HEK293 (cell line): ENCODE results near the gene VKORC1L1.

Experiments used
- CTCF ChIA-PET: fragments of 350-600 bp; formaldehyde crosslinking; extraction: SDS; loops from one replicate; lab custom pipeline; 2021; ENCODE audit warnings: antibody characterized with exemption; lab: Yijun Ruan, JAX
- POLR2A ChIA-PET: fragments of 300-600 bp; formaldehyde crosslinking; extraction: SDS; loops from one replicate; lab custom pipeline; 2020; ENCODE audit warnings: antibody characterized with exemption, inconsistent platforms; lab: Yijun Ruan, JAX
- H3K27ac ChIP-seq: fragments of 200-500 bp; sonication (Bioruptor generic); 2 replicates; pipeline ENCODE4 v1.5.1; 2014; ENCODE audit warnings: low read depth, low read length, control low read depth, inconsistent platforms; ENCODE audit errors: extremely low read depth
- H3K36me3 ChIP-seq, 2 experiments: fragments of 200-500 bp in 1 of 2; sonication (Bioruptor generic) in 1 of 2; 1 replicate in 1 of 2; 2 replicates in 1 of 2; pipeline ENCODE4 v1.5.1; 2014 to 2017; ENCODE audit warnings: inconsistent platforms in 2 of 2, low read length in 2 of 2; ENCODE audit not compliant: control insufficient read depth in 2 of 2, insufficient read depth in 1 of 2
- H3K4me1 ChIP-seq: fragments of 200-500 bp; sonication (Bioruptor generic); 2 replicates; pipeline ENCODE4 v1.5.1; 2014; ENCODE audit warnings: mild to moderate bottlenecking, low read length, inconsistent platforms; ENCODE audit not compliant: control insufficient read depth, insufficient read depth
- H3K4me3 ChIP-seq: 2 replicates; pipeline ENCODE4 v1.5.1; 2011; ENCODE audit warnings: low read depth, mild to moderate bottlenecking, control low read depth, low read length, moderate library complexity
- H3K9me3 ChIP-seq: fragments of 200-500 bp; sonication (Bioruptor generic); 2 replicates; pipeline ENCODE4 v1.5.1; 2014; ENCODE audit warnings: low read depth, low read length, inconsistent platforms; ENCODE audit not compliant: control insufficient read depth, insufficient read depth
- FEZF1 ChIP-seq: fragments of 450-650 bp; formaldehyde crosslinking; IDR thresholded peaks from 2 replicates; pipeline ENCODE4 v1.5.1; 2016; ENCODE audit warnings: missing biosample characterization, missing genetic modification characterization
- GLIS1 ChIP-seq: fragments of 450-650 bp; formaldehyde crosslinking; IDR thresholded peaks from 2 replicates; pipeline ENCODE4 v1.5.1; 2016; ENCODE audit warnings: missing biosample characterization, missing genetic modification characterization
- HOXC10 ChIP-seq: sonication (generic); formaldehyde crosslinking; IDR thresholded peaks from 2 replicates; pipeline ENCODE4 v1.8.1; 2023; ENCODE audit warnings: mild to moderate bottlenecking, missing genetic modification reagents
- KLF1 ChIP-seq: fragments of 450-650 bp; formaldehyde crosslinking; IDR thresholded peaks from 2 replicates; pipeline ENCODE4 v1.5.1; 2016; ENCODE audit warnings: missing biosample characterization, missing genetic modification characterization
- OVOL3 ChIP-seq: fragments of 450-650 bp; formaldehyde crosslinking; IDR thresholded peaks from 2 replicates; pipeline ENCODE4 v1.5.1; 2016; ENCODE audit warnings: missing biosample characterization, missing genetic modification characterization
- SP3 ChIP-seq: fragments of 450-650 bp; formaldehyde crosslinking; IDR thresholded peaks from 2 replicates; pipeline ENCODE4 v1.5.1; 2016; ENCODE audit warnings: missing biosample characterization, missing genetic modification characterization
- ZBTB26 ChIP-seq: fragments of 450-650 bp; formaldehyde crosslinking; optimal IDR thresholded peaks from 2 replicates; pipeline ENCODE3; 2016; ENCODE audit warnings: missing biosample characterization, mild to moderate bottlenecking, missing genetic modification characterization
- ZBTB44 ChIP-seq: fragments of 450-650 bp; IDR thresholded peaks from 2 replicates; pipeline ENCODE4 v1.5.1; 2018; ENCODE audit warnings: missing biosample characterization, mild to moderate bottlenecking, missing genetic modification characterization
- ZNF169 ChIP-seq: fragments of 450-650 bp; formaldehyde crosslinking; IDR thresholded peaks from 2 replicates; pipeline ENCODE4 v1.5.1; 2016; ENCODE audit warnings: missing biosample characterization, missing genetic modification characterization
- ZNF18 ChIP-seq: fragments of 450-650 bp; formaldehyde crosslinking; IDR thresholded peaks from 2 replicates; pipeline ENCODE4 v1.5.1; 2016; ENCODE audit warnings: missing biosample characterization, missing genetic modification characterization
- ZNF223 ChIP-seq: fragments of 450-650 bp; formaldehyde crosslinking; IDR thresholded peaks from 2 replicates; pipeline ENCODE4 v1.5.1; 2016; ENCODE audit warnings: missing biosample characterization, missing genetic modification characterization
- ZNF521 ChIP-seq: fragments of 450-650 bp; formaldehyde crosslinking; IDR thresholded peaks from 2 replicates; pipeline ENCODE4 v1.5.1; 2017; ENCODE audit warnings: missing biosample characterization, mild to moderate bottlenecking, missing genetic modification characterization
- ZNF548 ChIP-seq: fragments of 450-650 bp; formaldehyde crosslinking; IDR thresholded peaks from 2 replicates; pipeline ENCODE4 v1.5.1; 2016; ENCODE audit warnings: missing biosample characterization, missing genetic modification characterization
- ZNF571 ChIP-seq: fragments of 450-650 bp; formaldehyde crosslinking; IDR thresholded peaks from 2 replicates; pipeline ENCODE4 v1.5.0; 2017; ENCODE audit warnings: missing biosample characterization, missing genetic modification characterization
- ZNF580 ChIP-seq: fragments of 450-650 bp; formaldehyde crosslinking; IDR thresholded peaks from 2 replicates; pipeline ENCODE4 v1.5.1; 2016; ENCODE audit warnings: missing biosample characterization, missing genetic modification characterization
- ZNF621 ChIP-seq: fragments of 450-650 bp; formaldehyde crosslinking; IDR thresholded peaks from 2 replicates; pipeline ENCODE4 v1.5.1; 2017; ENCODE audit warnings: missing biosample characterization, missing genetic modification characterization
- ZNF654 ChIP-seq: fragments of 450-650 bp; formaldehyde crosslinking; IDR thresholded peaks from 2 replicates; pipeline ENCODE4 v1.5.1; 2016; ENCODE audit warnings: low read depth, missing biosample characterization, missing genetic modification characterization
- ZNF76 ChIP-seq: fragments of 450-650 bp; formaldehyde crosslinking; IDR thresholded peaks from 2 replicates; pipeline ENCODE4; 2016; ENCODE audit warnings: low read depth, missing biosample characterization, missing genetic modification characterization, borderline replicate concordance
- ZNF785 ChIP-seq: fragments of 450-650 bp; formaldehyde crosslinking; IDR thresholded peaks from 2 replicates; pipeline ENCODE4 v1.5.1; 2016; ENCODE audit warnings: missing biosample characterization, missing genetic modification characterization
- TF ChIP-seq, protein P1 (sequence below): fragments of 450-650 bp; formaldehyde crosslinking; IDR thresholded peaks from 2 replicates; pipeline ENCODE4 v1.5.1; 2017; ENCODE audit warnings: missing biosample characterization, missing genetic modification characterization
- TF ChIP-seq, protein P2 (sequence below): fragments of 450-650 bp; formaldehyde crosslinking; IDR thresholded peaks from 2 replicates; pipeline ENCODE4 v1.5.1; 2017; ENCODE audit warnings: missing biosample characterization, missing genetic modification characterization

The VKORC1L1 gene

GRCh38 chr7:65976659-65977196 is 103.9 kb downstream of the VKORC1L1 start:
- POLR2A ChIA-PET, result interaction anchor here (1.6 kb wide), 1 partner anchor 11 kb away, joined by 3 read pairs; no protein-coding TSS in a partner anchor
- no peaks in the 10 kb centered on the region for H3K9me3 ChIP-seq
- TF ChIP-seq, protein P1, sequence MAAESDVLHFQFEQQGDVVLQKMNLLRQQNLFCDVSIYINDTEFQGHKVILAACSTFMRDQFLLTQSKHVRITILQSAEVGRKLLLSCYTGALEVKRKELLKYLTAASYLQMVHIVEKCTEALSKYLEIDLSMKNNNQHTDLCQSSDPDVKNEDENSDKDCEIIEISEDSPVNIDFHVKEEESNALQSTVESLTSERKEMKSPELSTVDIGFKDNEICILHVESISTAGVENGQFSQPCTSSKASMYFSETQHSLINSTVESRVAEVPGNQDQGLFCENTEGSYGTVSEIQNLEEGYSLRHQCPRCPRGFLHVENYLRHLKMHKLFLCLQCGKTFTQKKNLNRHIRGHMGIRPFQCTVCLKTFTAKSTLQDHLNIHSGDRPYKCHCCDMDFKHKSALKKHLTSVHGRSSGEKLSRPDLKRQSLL (tag by site-specific recombination), result no peak
- TF ChIP-seq ZNF548, result no peak
- TF ChIP-seq ZBTB44, result no peak
- TF ChIP-seq ZBTB26 (tag by site-specific recombination), result no peak
- TF ChIP-seq FEZF1 (tag by site-specific recombination), result no peak
- TF ChIP-seq, protein P2, sequence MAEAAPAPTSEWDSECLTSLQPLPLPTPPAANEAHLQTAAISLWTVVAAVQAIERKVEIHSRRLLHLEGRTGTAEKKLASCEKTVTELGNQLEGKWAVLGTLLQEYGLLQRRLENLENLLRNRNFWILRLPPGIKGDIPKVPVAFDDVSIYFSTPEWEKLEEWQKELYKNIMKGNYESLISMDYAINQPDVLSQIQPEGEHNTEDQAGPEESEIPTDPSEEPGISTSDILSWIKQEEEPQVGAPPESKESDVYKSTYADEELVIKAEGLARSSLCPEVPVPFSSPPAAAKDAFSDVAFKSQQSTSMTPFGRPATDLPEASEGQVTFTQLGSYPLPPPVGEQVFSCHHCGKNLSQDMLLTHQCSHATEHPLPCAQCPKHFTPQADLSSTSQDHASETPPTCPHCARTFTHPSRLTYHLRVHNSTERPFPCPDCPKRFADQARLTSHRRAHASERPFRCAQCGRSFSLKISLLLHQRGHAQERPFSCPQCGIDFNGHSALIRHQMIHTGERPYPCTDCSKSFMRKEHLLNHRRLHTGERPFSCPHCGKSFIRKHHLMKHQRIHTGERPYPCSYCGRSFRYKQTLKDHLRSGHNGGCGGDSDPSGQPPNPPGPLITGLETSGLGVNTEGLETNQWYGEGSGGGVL (tag by site-specific recombination), result no peak
- TF ChIP-seq ZNF654 (tag by site-specific recombination), result no peak
- no peak for TF ChIP-seq ZNF76
- no peak for TF ChIP-seq GLIS1
- TF ChIP-seq ZNF580, result no peak
- TF ChIP-seq, all 188 proteins: peak for 0
- no peak overlapping the region for H3K4me3 ChIP-seq
- H3K27ac ChIP-seq, result no peak overlapping the region
- no peaks in the 10 kb centered on the region for H3K4me1 ChIP-seq
- CTCF ChIA-PET, result no interaction called here
- peaks cover 34 to 68% of the 10 kb centered on the region in 2 experiments; a peak in 2 of 3 replicates for H3K36me3 ChIP-seq

GRCh38 chr7:65978891-65979582 is 106.2 kb downstream of the VKORC1L1 start:
- ChIA-PET POLR2A (interaction anchor here (0.7 kb wide), 1 partner anchor 49 kb away, joined by 3 read pairs; no protein-coding TSS in a partner anchor), CTCF (no interaction called here)
- no peaks in the 10 kb centered on the region for H3K9me3 ChIP-seq
- H3K36me3 ChIP-seq, result peaks cover 16 to 48% of the 10 kb centered on the region in 2 experiments; a peak in 2 of 3 replicates
- H3K4me3 ChIP-seq, result no peak overlapping the region
- no peak overlapping the region for H3K27ac ChIP-seq
- H3K4me1 ChIP-seq, result no peaks in the 10 kb centered on the region
- no peak for TF ChIP-seq KLF1
- no peak for TF ChIP-seq HOXC10
- no peak for TF ChIP-seq ZNF169 (tag by site-specific recombination)
- TF ChIP-seq SP3 (tag by site-specific recombination), result no peak
- no peak for TF ChIP-seq ZNF521
- TF ChIP-seq ZNF571 (tag by site-specific recombination), result no peak
- no peak for TF ChIP-seq ZNF621 (tag by site-specific recombination)
- no peak for TF ChIP-seq ZNF785 (tag by site-specific recombination)
- TF ChIP-seq ZNF223 (tag by site-specific recombination), result no peak
- no peak for TF ChIP-seq OVOL3 (tag by site-specific recombination)
- TF ChIP-seq ZNF18 (tag by site-specific recombination), result no peak
- TF ChIP-seq, protein P2 (tag by site-specific recombination), result no peak
